Gastroesophageal sphincter (tissue), 3 donors: ENCODE measurements around the gene SLC10A4.

ENCODE experiments used
- CTCF ChIP-seq, 4 experiments: fragments of 200-600 bp in 2 of 4; fragments of 450-650 bp in 2 of 4; sonication (generic) in 1 of 4; IDR thresholded peaks; one replicate each; pipeline ENCODE4 v1.5.1; 2017 to 2019; ENCODE audit warnings: antibody characterized with exemption in 4 of 4, mild to moderate bottlenecking in 2 of 4, moderate library complexity in 2 of 4
- POLR2A ChIP-seq, 2 donors: fragments of 450-650 bp; IDR thresholded peaks; one replicate each; pipeline ENCODE4 v1.6.1; 2017; ENCODE audit warnings: antibody characterized with exemption in 2 of 2, mild to moderate bottlenecking in 2 of 2, moderate library complexity in 1 of 2
- POLR2AphosphoS5 ChIP-seq: sonication (generic); formaldehyde crosslinking; IDR thresholded peaks from one replicate; pipeline ENCODE4 v1.6.1; 2017; ENCODE audit warnings: antibody characterized with exemption

GRCh38 chr4:48472794-48473193 lies 10.3 kb upstream of the SLC10A4 start:
- no peak for TF ChIP-seq POLR2A (IDR thresholded peaks at IDR 0.05)
- TF ChIP-seq POLR2AphosphoS5 = no peak
- TF ChIP-seq CTCF (IDR thresholded peaks at IDR 0.05) = no peak
